RPMI7951 (cell line): ENCODE data around the gene TMEM255B. TPM values are rescaled to one million over a fixed set of nuclear protein-coding genes. Genes with fewer than 3 reads are reported as not detected.
"Not testable (repeated sequence)": the region's sequence is repeated elsewhere in the genome, so short reads cannot be mapped to it uniquely, and the experiment has no call there.

Experiments used
- DNase-seq: peaks from one replicate; pipeline ENCODE4 v3.0.0-alpha.2; 2012; ENCODE audit warnings: low read depth
- total RNA-seq: library from RNA; depleted of rRNA; stranded (reverse); fragments of >200 nt; shearing (Covaris generic); gene quantifications from 2 replicates; pipeline ENCODE4 v1.2.3, GENCODE V29; 2014

The TMEM255B gene
- total RNA-seq, 1 experiment from 2014 or later: 0.60 TPM

GRCh38 chr13:113734826-113735125 is 24.2 kb upstream of the TMEM255B start:
- DNase-seq: no peak

- no peak for DNase-seq
These were observed 23.8 kb upstream of the TMEM255B start for GRCh38 chr13:113735194-113735593.

- DNase-seq: no peak
These were observed 23.3 kb upstream of the TMEM255B start for GRCh38 chr13:113735750-113736149.

- no peak for DNase-seq
These were observed 22.7 kb upstream of the TMEM255B start for GRCh38 chr13:113736258-113736731.

GRCh38 chr13:113737803-113738202 is 21.2 kb upstream of the TMEM255B start:
- no peak for DNase-seq

GRCh38 chr13:113739527-113740285 is 19.3 kb upstream of the TMEM255B start:
- DNase-seq: no peak

- DNase-seq: no peak
These were observed 18.8 kb upstream of the TMEM255B start for GRCh38 chr13:113740286-113740556.

GRCh38 chr13:113740661-113741060 is 18.4 kb upstream of the TMEM255B start:
- DNase-seq: no peak

- DNase-seq: peak; percentile 50
These were observed 17.8 kb upstream of the TMEM255B start for GRCh38 chr13:113741191-113741668.

- peak; percentile 70 for DNase-seq
These were observed 17.0 kb upstream of the TMEM255B start for GRCh38 chr13:113742000-113742441.

- DNase-seq: no peak
These were observed 16.4 kb upstream of the TMEM255B start for GRCh38 chr13:113742445-113743120.

- DNase-seq: no peak
These were observed 15.4 kb upstream of the TMEM255B start for GRCh38 chr13:113743366-113744195.

GRCh38 chr13:113744197-113745000 is 14.6 kb upstream of the TMEM255B start:
- no peak for DNase-seq

- no peak for DNase-seq
These were observed 14.0 kb upstream of the TMEM255B start for GRCh38 chr13:113745059-113745458.

- DNase-seq: not testable (repeated sequence)
These were observed 13.4 kb upstream of the TMEM255B start for GRCh38 chr13:113745500-113746142.

GRCh38 chr13:113746143-113746525 is 12.9 kb upstream of the TMEM255B start:
- no peak for DNase-seq

GRCh38 chr13:113746671-113747070 is 12.4 kb upstream of the TMEM255B start:
- DNase-seq: no peak

GRCh38 chr13:113747291-113747833 is 11.7 kb upstream of the TMEM255B start:
- no peak for DNase-seq

- DNase-seq: no peak
These were observed 10.7 kb upstream of the TMEM255B start for GRCh38 chr13:113748101-113748861.

- DNase-seq: no peak
These were observed 10.1 kb upstream of the TMEM255B start for GRCh38 chr13:113748862-113749451.
